Measurements from ENCODE around the gene UBE2I.

- TF ChIP-seq CTCF (IDR thresholded peaks at IDR 0.05; ENCODE audit: low read depth, low read length) (no peak), EZH2phosphoT487 (IDR thresholded peaks at IDR 0.05; ENCODE audit: low read depth) (no peak)
Observed at GRCh38 chr16:1325261-1325660, 15.8 kb downstream of the UBE2I start.
